ENCODE results near the gene FBXW7.

GRCh38 chr4:152321398-152321797 lies 214.5 kb downstream of the FBXW7 start:
- TF ChIP-seq, protein P1, sequence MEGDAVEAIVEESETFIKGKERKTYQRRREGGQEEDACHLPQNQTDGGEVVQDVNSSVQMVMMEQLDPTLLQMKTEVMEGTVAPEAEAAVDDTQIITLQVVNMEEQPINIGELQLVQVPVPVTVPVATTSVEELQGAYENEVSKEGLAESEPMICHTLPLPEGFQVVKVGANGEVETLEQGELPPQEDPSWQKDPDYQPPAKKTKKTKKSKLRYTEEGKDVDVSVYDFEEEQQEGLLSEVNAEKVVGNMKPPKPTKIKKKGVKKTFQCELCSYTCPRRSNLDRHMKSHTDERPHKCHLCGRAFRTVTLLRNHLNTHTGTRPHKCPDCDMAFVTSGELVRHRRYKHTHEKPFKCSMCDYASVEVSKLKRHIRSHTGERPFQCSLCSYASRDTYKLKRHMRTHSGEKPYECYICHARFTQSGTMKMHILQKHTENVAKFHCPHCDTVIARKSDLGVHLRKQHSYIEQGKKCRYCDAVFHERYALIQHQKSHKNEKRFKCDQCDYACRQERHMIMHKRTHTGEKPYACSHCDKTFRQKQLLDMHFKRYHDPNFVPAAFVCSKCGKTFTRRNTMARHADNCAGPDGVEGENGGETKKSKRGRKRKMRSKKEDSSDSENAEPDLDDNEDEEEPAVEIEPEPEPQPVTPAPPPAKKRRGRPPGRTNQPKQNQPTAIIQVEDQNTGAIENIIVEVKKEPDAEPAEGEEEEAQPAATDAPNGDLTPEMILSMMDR (IDR thresholded peaks at IDR 0.05) = no peak
- TF ChIP-seq EZH2 (IDR thresholded peaks at IDR 0.05; ENCODE audit: borderline replicate concordance, insufficient read depth, low read depth, low read length, poor library complexity, severe bottlenecking) = no peak
